Measurements from ENCODE around the gene PNLIPRP3. TPM values are rescaled to one million over a fixed set of nuclear protein-coding genes. Genes with fewer than 3 reads are reported as not detected.

Gene PNLIPRP3
- total RNA-seq, 2 experiments from 2014 or later, result not detected

DNA sequence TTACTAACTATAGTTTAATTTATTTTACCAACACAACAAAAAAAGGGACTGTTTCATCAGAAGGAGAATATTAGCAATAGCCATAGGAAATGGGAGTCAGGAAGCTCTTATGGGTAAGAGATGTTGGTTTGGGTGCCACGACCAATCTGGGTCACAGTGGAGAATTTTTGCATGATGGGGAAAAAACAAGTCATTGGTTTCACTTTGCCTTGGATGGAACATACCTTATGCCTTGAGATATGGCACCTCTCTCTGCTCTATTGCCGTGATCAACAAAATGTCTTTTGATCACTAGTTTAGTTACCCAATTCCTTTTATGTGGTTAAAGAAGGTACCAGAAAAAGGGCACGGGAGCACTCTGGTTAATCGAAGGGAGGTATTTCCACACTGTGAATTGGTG is 48.2 kb downstream of the PNLIPRP3 start:
- CTCF ChIA-PET, result no interaction called here
- no peak overlapping the region for H3K27ac ChIP-seq (ENCODE audit: low read depth in 1 of 2, low read length in 2 of 2)
- Mint-ChIP-seq H3K4me1 (ENCODE audit: low read depth) (no peaks in the 10 kb centered on the region), H3K27ac (no peak overlapping the region), H3K36me3 (ENCODE audit: low read depth) (no peaks in the 10 kb centered on the region), H3K27me3 (peaks cover 11% of the 10 kb centered on the region), H3K4me3 (no peak overlapping the region), H3K9me3 (no peaks in the 10 kb centered on the region)
- no peaks in the 10 kb centered on the region for H3K27me3 ChIP-seq (ENCODE audit: control insufficient read depth in 1 of 2, insufficient read depth in 2 of 2, low read length in 2 of 2)
- TF ChIP-seq, protein P1, sequence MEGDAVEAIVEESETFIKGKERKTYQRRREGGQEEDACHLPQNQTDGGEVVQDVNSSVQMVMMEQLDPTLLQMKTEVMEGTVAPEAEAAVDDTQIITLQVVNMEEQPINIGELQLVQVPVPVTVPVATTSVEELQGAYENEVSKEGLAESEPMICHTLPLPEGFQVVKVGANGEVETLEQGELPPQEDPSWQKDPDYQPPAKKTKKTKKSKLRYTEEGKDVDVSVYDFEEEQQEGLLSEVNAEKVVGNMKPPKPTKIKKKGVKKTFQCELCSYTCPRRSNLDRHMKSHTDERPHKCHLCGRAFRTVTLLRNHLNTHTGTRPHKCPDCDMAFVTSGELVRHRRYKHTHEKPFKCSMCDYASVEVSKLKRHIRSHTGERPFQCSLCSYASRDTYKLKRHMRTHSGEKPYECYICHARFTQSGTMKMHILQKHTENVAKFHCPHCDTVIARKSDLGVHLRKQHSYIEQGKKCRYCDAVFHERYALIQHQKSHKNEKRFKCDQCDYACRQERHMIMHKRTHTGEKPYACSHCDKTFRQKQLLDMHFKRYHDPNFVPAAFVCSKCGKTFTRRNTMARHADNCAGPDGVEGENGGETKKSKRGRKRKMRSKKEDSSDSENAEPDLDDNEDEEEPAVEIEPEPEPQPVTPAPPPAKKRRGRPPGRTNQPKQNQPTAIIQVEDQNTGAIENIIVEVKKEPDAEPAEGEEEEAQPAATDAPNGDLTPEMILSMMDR (IDR thresholded peaks at IDR 0.05), result no peak
- no peak for DNase-seq
- ATAC-seq (ENCODE audit: poor library complexity), result no peak
- POLR2A ChIA-PET, result no interaction called here
- no peak overlapping the region for H3K4me3 ChIP-seq (ENCODE audit: low read length)
- no peaks in the 10 kb centered on the region for H3K4me1 ChIP-seq (ENCODE audit: insufficient read depth, low read length)
- no peaks in the 10 kb centered on the region for H3K36me3 ChIP-seq (ENCODE audit: insufficient read depth, low read length)
- intact Hi-C loops (cut with DNase I, micrococcal nuclease), result no loop called here
- H3K9me3 ChIP-seq (ENCODE audit: control insufficient read depth in 1 of 2, insufficient read depth in 1 of 2, low read length in 2 of 2), result no peaks in the 10 kb centered on the region

GRCh38 chr10:116476461-116476860 is 48.8 kb downstream of the PNLIPRP3 start:
- Mint-ChIP-seq H3K9me3 (no peaks in the 10 kb centered on the region), H3K4me3 (no peak overlapping the region), H3K27ac (no peak overlapping the region), H3K4me1 (ENCODE audit: low read depth) (no peaks in the 10 kb centered on the region), H3K27me3 (peaks cover 15% of the 10 kb centered on the region), H3K36me3 (ENCODE audit: low read depth) (no peaks in the 10 kb centered on the region)
- no peak for DNase-seq
- Histone ChIP-seq H3K9me3 (ENCODE audit: control insufficient read depth in 1 of 2, insufficient read depth in 1 of 2, low read length in 2 of 2) (no peaks in the 10 kb centered on the region), H3K4me3 (ENCODE audit: low read length) (no peak overlapping the region), H3K36me3 (ENCODE audit: insufficient read depth, low read length) (no peaks in the 10 kb centered on the region), H3K27ac (ENCODE audit: low read depth in 1 of 2, low read length in 2 of 2) (no peak overlapping the region), H3K27me3 (ENCODE audit: control insufficient read depth in 1 of 2, insufficient read depth in 2 of 2, low read length in 2 of 2) (no peaks in the 10 kb centered on the region), H3K4me1 (ENCODE audit: insufficient read depth, low read length) (no peaks in the 10 kb centered on the region)
- no peak for ATAC-seq (ENCODE audit: poor library complexity)
- CTCF ChIA-PET, result no interaction called here
- TF ChIP-seq, protein P1 (IDR thresholded peaks at IDR 0.05), result no peak
- POLR2A ChIA-PET, result no interaction called here
- intact Hi-C loops (cut with DNase I, micrococcal nuclease), result no loop called here

GRCh38 chr10:116477986-116478664 is 50.5 kb downstream of the PNLIPRP3 start:
- intact Hi-C loops (cut with DNase I, micrococcal nuclease), result no loop called here
- no peaks in the 10 kb centered on the region for H3K4me1 ChIP-seq (ENCODE audit: insufficient read depth, low read length)
- Mint-ChIP-seq H3K4me1 (ENCODE audit: low read depth) (no peaks in the 10 kb centered on the region), H3K36me3 (ENCODE audit: low read depth) (no peaks in the 10 kb centered on the region), H3K9me3 (no peaks in the 10 kb centered on the region), H3K4me3 (no peak overlapping the region), H3K27ac (no peak overlapping the region), H3K27me3 (peaks cover 17% of the 10 kb centered on the region)
- DNase-seq (no peak), ATAC-seq (ENCODE audit: poor library complexity) (no peak)
- H3K27me3 ChIP-seq (ENCODE audit: control insufficient read depth in 1 of 2, insufficient read depth in 2 of 2, low read length in 2 of 2), result no peaks in the 10 kb centered on the region
- no peaks in the 10 kb centered on the region for H3K36me3 ChIP-seq (ENCODE audit: insufficient read depth, low read length)
- ChIA-PET POLR2A (no interaction called here), CTCF (no interaction called here)
- no peak overlapping the region for H3K27ac ChIP-seq (ENCODE audit: low read depth in 1 of 2, low read length in 2 of 2)
- TF ChIP-seq, protein P1 (IDR thresholded peaks at IDR 0.05), result no peak
- H3K9me3 ChIP-seq (ENCODE audit: control insufficient read depth in 1 of 2, insufficient read depth in 1 of 2, low read length in 2 of 2), result no peaks in the 10 kb centered on the region
- H3K4me3 ChIP-seq (ENCODE audit: low read length), result no peak overlapping the region
